B cell (primary cell): Measurements from ENCODE around the gene EPHB1. TPM values are rescaled to one million over a fixed set of nuclear protein-coding genes. Genes with fewer than 3 reads are reported as not detected.

Experiments
- ATAC-seq: fragments of 200-7000 bp; cut with Tn5 transposase; one replicate; pipeline ENCODE4 v1.10.0; 2021; ENCODE audit warnings: low read depth, mild to moderate bottlenecking, moderate number of reproducible peaks, moderate library complexity
- CTCF ChIA-PET: fragments of 350-600 bp; sonication (Branson Sonifier 250); formaldehyde crosslinking; loops from one replicate; lab custom pipeline; 2021; ENCODE audit warnings: antibody characterized with exemption, inconsistent platforms; lab: Charles Lee
- POLR2A ChIA-PET: fragments of 350-600 bp; sonication (Branson Sonifier 250); formaldehyde crosslinking; loops from one replicate; lab custom pipeline; 2021; ENCODE audit warnings: antibody characterized with exemption; lab: Charles Lee
- DNase-seq: peaks from one replicate; pipeline ENCODE4 v3.0.0; 2013
- H2AFZ ChIP-seq: 2 replicates; pipeline ENCODE4 v1.6.1; 2012; ENCODE audit warnings: mild to moderate bottlenecking, low read depth, low read length; ENCODE audit not compliant: insufficient read depth, poor library complexity, severe bottlenecking
- H3K27ac ChIP-seq, 2 donors: 1 replicate in 1 of 2; 2 replicates in 1 of 2; pipeline ENCODE4 v1.5.1; 2012 to 2013; ENCODE audit warnings: low read length in 2 of 2, mild to moderate bottlenecking in 2 of 2, moderate library complexity in 1 of 2
- H3K27me3 ChIP-seq, 4 experiments: fragments of 200-600 bp in 1 of 4; sonication (generic) in 1 of 4; replicated peaks in 1 of 4; 1 replicate in 2 of 4; 2 replicates in 2 of 4; pipeline versions ENCODE4 v1.6.1 to v1.7.0; 2013 to 2016; ENCODE audit warnings: low read length in 3 of 4, mild to moderate bottlenecking in 2 of 4, mixed read lengths in 1 of 4, moderate library complexity in 1 of 4; ENCODE audit not compliant: insufficient read depth in 4 of 4, control insufficient read depth in 3 of 4; ENCODE audit errors: control extremely low read depth in 1 of 4
- H3K36me3 ChIP-seq, 2 experiments: replicated peaks in 1 of 2; 1 replicate in 1 of 2; 2 replicates in 1 of 2; pipeline versions ENCODE4 v1.6.1 to v1.7.1; 2013; ENCODE audit warnings: low read length in 1 of 2; ENCODE audit not compliant: insufficient read depth in 2 of 2, control insufficient read depth in 1 of 2; ENCODE audit errors: control extremely low read depth in 1 of 2, extremely low read depth in 1 of 2
- H3K4me1 ChIP-seq, 2 donors: fragments of 200-600 bp in 1 of 2; sonication (generic) in 1 of 2; 1 replicate in 1 of 2; 2 replicates in 1 of 2; pipeline versions ENCODE4 v1.5.1 to v1.6.1; 2013 to 2017; ENCODE audit warnings: low read length in 2 of 2; ENCODE audit not compliant: control insufficient read depth in 2 of 2, insufficient read depth in 2 of 2
- H3K4me2 ChIP-seq: replicated peaks from 2 replicates; pipeline ENCODE3; 2012; ENCODE audit warnings: mild to moderate bottlenecking, low read depth, low read length; ENCODE audit not compliant: poor library complexity, severe bottlenecking
- H3K4me3 ChIP-seq, 5 experiments: fragments of 200-600 bp in 1 of 5; sonication (generic) in 1 of 5; 1 replicate in 3 of 5; 2 replicates in 2 of 5; pipeline versions ENCODE4 v1.5.1 to v1.7.0; 2011 to 2016; ENCODE audit warnings: low read length in 4 of 5, mild to moderate bottlenecking in 4 of 5, low read depth in 2 of 5, control low read depth in 1 of 5, moderate library complexity in 1 of 5; ENCODE audit not compliant: insufficient read depth in 1 of 5; ENCODE audit errors: control extremely low read depth in 1 of 5, extremely low read depth in 1 of 5
- H3K79me2 ChIP-seq: fragments of 200-600 bp; sonication (generic); one replicate; pipeline ENCODE4 v1.6.0; 2016; ENCODE audit warnings: low read length; ENCODE audit not compliant: control insufficient read depth, insufficient read depth
- H3K9ac ChIP-seq: fragments of 200-600 bp; sonication (generic); 2 replicates; pipeline ENCODE4 v1.6.1; 2017; ENCODE audit warnings: mild to moderate bottlenecking, low read length, moderate library complexity
- H3K9me3 ChIP-seq, 3 donors: one replicate each; pipeline versions ENCODE4 v1.6.1 to v1.7.1; 2013; ENCODE audit warnings: low read length in 2 of 3; ENCODE audit not compliant: control insufficient read depth in 2 of 3, insufficient read depth in 1 of 3; ENCODE audit errors: control extremely low read depth in 1 of 3
- H4K20me1 ChIP-seq: 2 replicates; pipeline ENCODE4 v1.6.0; 2012; ENCODE audit warnings: mild to moderate bottlenecking, low read length; ENCODE audit not compliant: insufficient read depth, control insufficient read depth, poor library complexity, severe bottlenecking
- H3K27ac Mint-ChIP-seq: one replicate; pipeline ENCODE4 v1.8.0; 2021; ENCODE audit warnings: mixed read lengths
- H3K27me3 Mint-ChIP-seq: one replicate; pipeline ENCODE4 v1.8.0; 2021; ENCODE audit warnings: mixed read lengths
- H3K4me1 Mint-ChIP-seq: one replicate; pipeline ENCODE4 v1.8.0; 2021; ENCODE audit warnings: mixed read lengths
- H3K4me3 Mint-ChIP-seq: one replicate; pipeline ENCODE4 v1.8.0; 2021; ENCODE audit warnings: mixed read lengths
- H3K9me3 Mint-ChIP-seq: one replicate; pipeline ENCODE4 v1.8.0; 2022; ENCODE audit warnings: mixed read lengths; ENCODE audit not compliant: insufficient read depth
- CTCF ChIP-seq: fragments of 200-600 bp; IDR thresholded peaks from one replicate; pipeline ENCODE4 v1.8.0; 2022; ENCODE audit warnings: antibody characterized with exemption, mild to moderate bottlenecking
- EZH2 ChIP-seq: IDR thresholded peaks from 2 replicates; pipeline ENCODE4 v1.6.1; 2012; ENCODE audit warnings: borderline replicate concordance, low read depth, mild to moderate bottlenecking, moderate library complexity, low read length; ENCODE audit not compliant: insufficient read depth, poor library complexity, severe bottlenecking
- WGBS: methylation state at CpG from one replicate; pipeline ENCODE4 v1.1.5; 2013; ENCODE audit warnings: missing lambda C conversion rate; ENCODE audit not compliant: insufficient coverage; 5-methylcytosine and 5-hydroxymethylcytosine counted together
- intact Hi-C: fragments of 100-400 bp; cut with micrococcal nuclease; formaldehyde crosslinking; loops from one replicate; pipeline ENCODE4 v1.10.0; 2022
- polyA plus RNA-seq: library from polyadenylated mRNA; depleted of rRNA; stranded (reverse); fragments of >200 nt; gene quantifications from 2 replicates; pipeline ENCODE4 v1.2.3, GENCODE V29; 2012
- total RNA-seq, 2 donors: library from RNA; stranded (reverse); fragments of 120-200 nt in 1 of 2; gene quantifications; 1 replicate in 1 of 2; 2 replicates in 1 of 2; pipeline versions ENCODE4 v1.2.3 to v1.2.4, GENCODE V29; 2013 to 2022

The EPHB1 gene
- total and polyA plus RNA-seq, 2 donors (not counting 1 experiment from before 2014, with no cell fraction given) = 0.01 TPM; not detected in 1

GRCh38 chr3:134794323-134794722 lies 737 bp upstream of the EPHB1 start:
- no peak overlapping the region for H3K27ac Mint-ChIP-seq
- peaks cover 45% of the 10 kb centered on the region for H3K27me3 Mint-ChIP-seq
- ChIA-PET POLR2A (no interaction called here), CTCF (interaction anchor here (0.7 to 5.4 kb wide), 15 partner anchors 8 to 1248 kb away, joined by 3 to 61 read pairs (median 5); no protein-coding TSS in a partner anchor)
- WGBS = 69% methylated on average over 9 of the region's 9 CpGs
- ATAC-seq = no peak
- intact Hi-C loops = no loop called here
- DNase-seq = no peak
- no peaks in the 10 kb centered on the region for H3K36me3 ChIP-seq
- peaks cover 0 to 44% (median 8%) of the 10 kb centered on the region in 4 experiments for H3K27me3 ChIP-seq
- no peak overlapping the region for H3K4me3 ChIP-seq
- no peak overlapping the region for H2AFZ ChIP-seq
- H3K9me3 ChIP-seq = no peaks in the 10 kb centered on the region
- no peaks in the 10 kb centered on the region for H3K79me2 ChIP-seq
- H3K4me1 Mint-ChIP-seq = peaks cover 12% of the 10 kb centered on the region
- H3K27ac ChIP-seq = no peak overlapping the region
- TF ChIP-seq EZH2 (no peak), CTCF (no peak)
- no peaks in the 10 kb centered on the region for H4K20me1 ChIP-seq
- peak overlapping the region; percentile 97 for H3K4me3 Mint-ChIP-seq
- H3K9me3 Mint-ChIP-seq = no peaks in the 10 kb centered on the region
- H3K4me2 ChIP-seq = no peak overlapping the region
- no peak overlapping the region for H3K9ac ChIP-seq
- H3K4me1 ChIP-seq = peaks cover 14 to 16% of the 10 kb centered on the region in 2 donors

GRCh38 chr3:134795746-134796280 lies 753 bp downstream of the EPHB1 start:
- WGBS = 2% methylated on average over 50 of the region's 50 CpGs
- Histone ChIP-seq H3K4me1 (peaks cover 14 to 16% of the 10 kb centered on the region in 2 donors), H3K27me3 (peaks cover 0 to 45% (median 8%) of the 10 kb centered on the region in 4 experiments), H3K4me2 (peak overlapping the region; percentile 86), H2AFZ (peak overlapping the region; percentile 72), H4K20me1 (no peaks in the 10 kb centered on the region), H3K79me2 (no peaks in the 10 kb centered on the region), H3K9me3 (no peaks in the 10 kb centered on the region), H3K27ac (no peak overlapping the region), H3K36me3 (no peaks in the 10 kb centered on the region), H3K4me3 (peak overlapping the region in 3 of 5 experiments; percentile 31 to 55 (median 48)), H3K9ac (peak overlapping the region; percentile 64)
- POLR2A ChIA-PET = no interaction called here
- H3K27me3 Mint-ChIP-seq = peaks cover 44% of the 10 kb centered on the region
- H3K4me1 Mint-ChIP-seq = peaks cover 12% of the 10 kb centered on the region
- CTCF ChIA-PET = interaction anchor here (0.6 to 5.4 kb wide), 7 partner anchors 35 to 1247 kb away, joined by 3 to 61 read pairs (median 9); no protein-coding TSS in a partner anchor
- ATAC-seq (no peak), DNase-seq (no peak)
- H3K27ac Mint-ChIP-seq = no peak overlapping the region
- intact Hi-C loops = no loop called here
- no peak for TF ChIP-seq CTCF
- no peak for TF ChIP-seq EZH2
- H3K4me3 Mint-ChIP-seq = peak overlapping the region; percentile 97
- H3K9me3 Mint-ChIP-seq = no peaks in the 10 kb centered on the region
